Activated CD8-positive, alpha-beta memory T cell treated with anti-CD3 and anti-CD28 coated beads, Interleukin-2, amount 50 U/mL, for 24 hours (primary cell): ENCODE measurements around the gene KATNBL1.

Experiments used
- DNase-seq: peaks from one replicate; pipeline ENCODE4 v3.0.0-alpha.2; 2020; ENCODE audit errors: extremely low read depth

The KATNBL1 gene

GRCh38 chr15:34116620-34117019 lies 93.3 kb downstream of the KATNBL1 start:
- DNase-seq: no peak

- DNase-seq: no peak
These were observed 95.2 kb downstream of the KATNBL1 start for GRCh38 chr15:34114739-34115138.

GRCh38 chr15:34114215-34114614 lies 95.7 kb downstream of the KATNBL1 start:
- DNase-seq: no peak

GRCh38 chr15:34111488-34111887 lies 98.4 kb downstream of the KATNBL1 start:
- no peak for DNase-seq

GRCh38 chr15:34109797-34110663 lies 99.9 kb downstream of the KATNBL1 start:
- no peak for DNase-seq

- DNase-seq: no peak
These were observed 102.6 kb downstream of the KATNBL1 start for GRCh38 chr15:34107315-34107714.

- DNase-seq: no peak
These were observed 103.5 kb downstream of the KATNBL1 start for GRCh38 chr15:34106423-34106822.

- DNase-seq: no peak
These were observed 107.5 kb downstream of the KATNBL1 start for GRCh38 chr15:34102175-34102925.

GRCh38 chr15:34101366-34102174 lies 108.3 kb downstream of the KATNBL1 start, which contains the start of the genes EMC7 and PGBD4:
EMC7 (minus strand) TSS chr15:34101862; CDS start chr15:34101839, 23 bp downstream.
PGBD4 (plus strand) TSS chr15:34102083; CDS start chr15:34102532, 449 bp downstream.
- DNase-seq: peak; percentile 98

- DNase-seq: no peak
These were observed 110.0 kb downstream of the KATNBL1 start for GRCh38 chr15:34099914-34100313.
